T-helper 2 cell treated with Interferon-gamma antibody and Interleukin-4, amounts not matched to agents 5 μg/mL and 100 μg/mL, for 36 hours (primary cell): ENCODE results near the gene TMEM53.

Experiments
- DNase-seq: peaks from one replicate; pipeline ENCODE4 v3.0.0; 2021; ENCODE audit warnings: low spot score
- H3K27ac Mint-ChIP-seq: one replicate; pipeline ENCODE4 v1.8.0; 2021; ENCODE audit warnings: mild to moderate bottlenecking, mixed read lengths
- H3K27me3 Mint-ChIP-seq: one replicate; pipeline ENCODE4 v1.8.0; 2021; ENCODE audit warnings: low read depth, mixed read lengths
- H3K36me3 Mint-ChIP-seq: one replicate; pipeline ENCODE4 v1.8.0; 2021; ENCODE audit warnings: low read depth, mixed read lengths
- H3K4me1 Mint-ChIP-seq: one replicate; pipeline ENCODE4 v1.8.0; 2021; ENCODE audit warnings: low read depth, mixed read lengths
- H3K4me3 Mint-ChIP-seq: one replicate; pipeline ENCODE4 v1.8.0; 2022; ENCODE audit warnings: mild to moderate bottlenecking, moderate library complexity, mixed read lengths
- H3K9me3 Mint-ChIP-seq: one replicate; pipeline ENCODE4 v1.8.0; 2021; ENCODE audit warnings: mixed read lengths

The TMEM53 gene

DNA sequence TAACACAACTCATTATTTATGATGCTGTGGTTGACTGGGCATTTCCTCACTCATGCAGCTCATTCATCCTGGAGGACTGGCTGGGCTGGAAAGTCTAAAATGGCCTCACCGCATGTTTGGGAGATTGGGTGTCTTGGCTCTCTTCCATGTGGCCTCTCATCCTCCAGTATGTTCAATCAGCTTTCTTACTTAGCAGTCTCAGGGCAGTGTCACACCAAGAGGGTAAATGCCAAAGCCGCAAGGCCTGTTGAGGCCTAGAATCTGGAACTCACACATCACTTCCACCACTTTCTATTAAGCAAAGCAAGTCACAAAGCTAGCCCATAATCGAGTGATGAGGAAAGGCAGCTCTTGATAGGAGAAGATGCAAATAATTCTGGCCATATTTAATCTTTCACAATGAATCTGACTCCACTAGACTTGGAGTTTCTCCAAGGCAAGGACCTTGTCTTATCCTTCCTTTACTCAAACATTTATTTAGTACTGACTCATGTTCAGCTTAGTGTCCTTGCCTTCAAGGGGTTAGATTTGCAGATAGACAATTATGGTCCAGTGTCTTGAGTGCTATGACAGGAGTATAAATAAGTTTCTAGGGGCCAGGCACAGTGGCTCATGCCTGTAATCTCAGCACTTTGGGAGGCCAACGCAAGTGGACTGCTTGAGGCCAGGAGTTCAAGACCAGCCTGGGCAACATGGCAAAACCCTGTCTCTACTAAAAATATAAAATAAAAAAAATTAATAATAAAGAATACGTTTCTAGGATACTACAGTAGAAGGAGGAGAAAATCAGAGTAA is 45.1 kb downstream of the TMEM53 start:
- Mint-ChIP-seq H3K27ac (no peak overlapping the region), H3K27me3 (no peaks in the 10 kb centered on the region), H3K4me1 (peaks cover 20% of the 10 kb centered on the region), H3K4me3 (no peak overlapping the region), H3K36me3 (peaks cover 12% of the 10 kb centered on the region), H3K9me3 (peaks cover 8% of the 10 kb centered on the region)
- DNase-seq: no peak

GRCh38 chr1:44625348-44625747 is 48.9 kb downstream of the TMEM53 start:
- Mint-ChIP-seq H3K27me3 (no peaks in the 10 kb centered on the region), H3K9me3 (peaks cover under 1% of the 10 kb centered on the region), H3K4me3 (no peak overlapping the region), H3K36me3 (peaks cover under 1% of the 10 kb centered on the region), H3K27ac (no peak overlapping the region), H3K4me1 (peaks cover under 1% of the 10 kb centered on the region)
- DNase-seq: no peak

DNA sequence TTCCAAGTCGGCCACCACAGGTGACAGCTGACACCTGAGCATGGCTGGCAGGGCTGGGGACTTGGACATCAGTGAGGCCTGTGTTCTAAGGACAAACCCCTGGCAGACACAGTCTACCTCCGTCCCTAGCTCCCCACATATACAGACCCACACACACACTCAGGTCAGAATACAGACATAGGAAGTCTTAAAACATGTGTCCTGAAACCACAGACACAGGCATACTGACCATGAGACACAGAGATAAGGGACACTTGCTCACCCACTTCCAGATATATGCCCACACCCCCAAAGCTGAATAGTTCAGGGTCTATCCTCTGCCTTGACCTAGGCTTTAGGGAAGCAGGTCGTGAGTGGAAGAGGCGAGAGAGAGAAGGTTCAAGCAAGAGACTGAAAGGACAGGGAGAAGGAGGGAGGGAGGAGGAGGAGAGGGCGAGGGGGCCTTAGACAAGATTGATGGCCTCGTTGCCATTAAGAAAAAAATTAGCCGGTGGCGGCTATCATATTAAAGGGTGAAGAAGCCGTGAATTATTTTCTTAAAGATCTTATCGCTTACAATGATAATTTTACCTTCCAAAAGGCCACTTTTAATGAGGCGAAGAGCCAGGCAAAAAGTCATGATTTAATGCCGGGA is 49.9 kb downstream of the TMEM53 start:
- Mint-ChIP-seq H3K4me3 (no peak overlapping the region), H3K4me1 (no peaks in the 10 kb centered on the region), H3K9me3 (no peaks in the 10 kb centered on the region), H3K27me3 (no peaks in the 10 kb centered on the region), H3K27ac (no peak overlapping the region), H3K36me3 (no peaks in the 10 kb centered on the region)
- no peak for DNase-seq

- Mint-ChIP-seq H3K27me3 (peaks cover 4% of the 10 kb centered on the region), H3K4me3 (no peak overlapping the region), H3K9me3 (no peaks in the 10 kb centered on the region), H3K27ac (no peak overlapping the region), H3K4me1 (no peaks in the 10 kb centered on the region), H3K36me3 (no peaks in the 10 kb centered on the region)
- DNase-seq: no peak
Observed at GRCh38 chr1:44621841-44622286, 52.4 kb downstream of the TMEM53 start.

GRCh38 chr1:44620072-44620471 is 54.2 kb downstream of the TMEM53 start:
- Mint-ChIP-seq H3K4me1 (no peaks in the 10 kb centered on the region), H3K27me3 (peaks cover 4% of the 10 kb centered on the region), H3K4me3 (no peak overlapping the region), H3K9me3 (no peaks in the 10 kb centered on the region), H3K36me3 (no peaks in the 10 kb centered on the region), H3K27ac (no peak overlapping the region)
- no peak for DNase-seq

DNA sequence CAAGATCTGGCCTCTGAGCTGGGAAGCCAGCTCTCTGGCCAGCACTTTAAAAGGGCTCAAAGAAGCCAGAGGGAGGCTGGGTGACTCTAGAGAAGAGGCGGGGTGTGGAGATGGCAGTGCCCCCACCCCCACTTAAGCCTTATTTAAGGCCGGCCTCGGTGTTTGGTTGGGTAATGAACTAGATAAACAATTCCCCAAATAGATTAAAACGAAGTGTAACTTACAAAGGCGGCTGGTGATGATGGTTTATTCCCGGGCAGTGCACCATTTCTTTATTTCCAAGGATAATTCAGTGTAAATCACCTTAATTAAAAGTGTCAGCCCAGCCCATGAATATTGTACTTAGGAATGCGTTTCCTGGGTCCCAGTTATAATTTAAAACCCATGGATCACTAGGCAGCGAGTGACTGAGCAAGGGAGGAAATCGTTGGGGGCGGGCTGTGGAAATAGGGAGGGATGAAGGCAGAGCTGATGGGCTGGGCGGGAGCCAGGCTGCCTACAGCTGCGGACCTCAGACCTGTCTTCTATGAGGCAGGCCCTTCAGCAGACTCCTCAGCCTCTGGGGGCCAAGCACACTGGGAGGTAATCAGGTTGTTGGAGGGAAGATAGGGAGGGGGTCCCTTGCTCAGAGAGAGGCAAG is 54.9 kb downstream of the TMEM53 start:
- no peaks in the 10 kb centered on the region for H3K4me1 Mint-ChIP-seq
- H3K36me3 Mint-ChIP-seq: no peaks in the 10 kb centered on the region
- no peak overlapping the region for H3K4me3 Mint-ChIP-seq
- H3K27ac Mint-ChIP-seq: no peak overlapping the region
- H3K27me3 Mint-ChIP-seq: peaks cover 4% of the 10 kb centered on the region
- DNase-seq: no peak
- H3K9me3 Mint-ChIP-seq: no peaks in the 10 kb centered on the region

- Mint-ChIP-seq H3K4me1 (no peaks in the 10 kb centered on the region), H3K27ac (no peak overlapping the region), H3K27me3 (peaks cover 4% of the 10 kb centered on the region), H3K4me3 (no peak overlapping the region), H3K9me3 (no peaks in the 10 kb centered on the region), H3K36me3 (no peaks in the 10 kb centered on the region)
- DNase-seq: no peak
Observed at GRCh38 chr1:44617703-44618029, 56.6 kb downstream of the TMEM53 start.

DNA sequence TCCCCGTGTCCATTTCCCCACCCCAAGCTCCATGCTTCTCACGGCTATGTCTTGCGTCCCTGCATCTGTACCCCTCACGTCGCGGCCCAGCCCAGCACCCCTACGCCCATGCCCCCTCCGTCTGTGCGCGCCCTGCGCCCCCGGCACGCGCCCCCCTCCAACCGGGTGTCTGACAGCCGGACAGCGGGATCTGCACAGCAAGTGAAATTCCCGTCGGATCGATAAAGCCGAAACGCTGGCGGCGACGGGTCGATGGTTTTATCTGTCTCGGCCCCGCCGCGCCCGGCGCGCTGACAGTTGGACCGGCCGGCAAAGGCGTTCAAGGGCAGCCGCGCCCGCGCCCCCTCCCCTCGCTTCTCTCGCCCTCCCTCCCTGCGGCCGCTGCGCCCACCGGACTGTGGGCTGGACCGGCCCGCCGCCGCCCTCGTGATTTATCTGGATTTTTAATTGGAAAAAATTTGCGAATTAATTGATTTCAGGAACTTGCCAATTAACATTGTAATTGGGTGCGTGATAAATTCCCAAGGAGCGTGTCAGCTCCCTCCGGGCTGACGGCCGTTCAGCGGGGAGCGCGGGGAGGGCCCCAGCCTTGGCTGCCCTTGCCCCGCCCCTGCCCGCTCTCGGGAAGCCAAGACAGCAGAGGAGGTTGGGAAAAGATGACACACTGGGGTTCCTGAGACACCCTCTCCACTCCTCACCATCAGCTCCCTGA is 57.1 kb downstream of the TMEM53 start:
- no peaks in the 10 kb centered on the region for H3K4me1 Mint-ChIP-seq
- no peaks in the 10 kb centered on the region for H3K9me3 Mint-ChIP-seq
- no peak overlapping the region for H3K4me3 Mint-ChIP-seq
- no peaks in the 10 kb centered on the region for H3K36me3 Mint-ChIP-seq
- H3K27me3 Mint-ChIP-seq: peaks cover 4% of the 10 kb centered on the region
- DNase-seq: no peak
- no peak overlapping the region for H3K27ac Mint-ChIP-seq

GRCh38 chr1:44616284-44616990 is 57.8 kb downstream of the TMEM53 start:
- no peak for DNase-seq
- Mint-ChIP-seq H3K4me1 (no peaks in the 10 kb centered on the region), H3K9me3 (no peaks in the 10 kb centered on the region), H3K36me3 (no peaks in the 10 kb centered on the region), H3K27ac (no peak overlapping the region), H3K4me3 (no peak overlapping the region), H3K27me3 (peaks cover 4% of the 10 kb centered on the region)

- Mint-ChIP-seq H3K4me3 (no peak overlapping the region), H3K4me1 (no peaks in the 10 kb centered on the region), H3K27ac (no peak overlapping the region), H3K36me3 (no peaks in the 10 kb centered on the region), H3K27me3 (peaks cover 4% of the 10 kb centered on the region), H3K9me3 (no peaks in the 10 kb centered on the region)
- no peak for DNase-seq
Observed at GRCh38 chr1:44613941-44614340, 60.3 kb downstream of the TMEM53 start.

- no peak overlapping the region for H3K4me3 Mint-ChIP-seq
- H3K9me3 Mint-ChIP-seq: no peaks in the 10 kb centered on the region
- no peaks in the 10 kb centered on the region for H3K27me3 Mint-ChIP-seq
- DNase-seq: no peak
- H3K4me1 Mint-ChIP-seq: no peaks in the 10 kb centered on the region
- no peaks in the 10 kb centered on the region for H3K36me3 Mint-ChIP-seq
- no peak overlapping the region for H3K27ac Mint-ChIP-seq
Observed at GRCh38 chr1:44611866-44612265, 62.4 kb downstream of the TMEM53 start.

GRCh38 chr1:44611419-44611818 is 62.9 kb downstream of the TMEM53 start:
- DNase-seq: no peak
- Mint-ChIP-seq H3K27me3 (no peaks in the 10 kb centered on the region), H3K27ac (no peak overlapping the region), H3K36me3 (no peaks in the 10 kb centered on the region), H3K4me1 (no peaks in the 10 kb centered on the region), H3K9me3 (no peaks in the 10 kb centered on the region), H3K4me3 (no peak overlapping the region)

DNA sequence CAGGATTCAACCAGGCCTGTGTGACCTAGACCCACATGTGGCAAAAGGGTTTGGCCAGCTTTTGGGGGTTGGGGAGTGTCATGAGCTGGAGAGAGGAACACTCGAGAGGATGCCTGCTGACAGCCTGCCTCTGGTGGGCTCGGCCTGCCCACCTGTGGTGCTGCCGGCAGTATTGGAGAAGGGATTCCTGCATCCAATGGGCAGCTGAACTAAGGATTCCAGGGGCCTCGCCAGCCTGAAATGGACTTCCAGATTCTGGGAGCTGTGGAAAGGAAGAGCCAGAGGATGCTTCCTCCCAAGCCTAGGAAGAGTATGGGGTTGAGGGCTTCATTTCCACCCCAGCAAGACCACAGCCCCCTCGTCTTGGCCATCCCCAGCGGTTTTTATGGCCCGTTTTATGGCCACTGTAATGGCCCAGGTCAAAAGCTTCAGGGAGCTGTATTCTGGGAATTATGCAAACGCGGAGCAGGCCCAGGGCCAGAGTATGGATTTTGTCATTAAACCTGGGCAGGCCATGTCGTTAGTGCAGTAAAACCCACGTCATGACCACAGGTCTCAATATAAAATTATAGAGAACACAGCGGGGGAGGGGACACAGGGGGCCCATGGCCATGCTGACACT is 63.6 kb downstream of the TMEM53 start:
- no peak for DNase-seq
- H3K9me3 Mint-ChIP-seq: no peaks in the 10 kb centered on the region

More for the DNA sequence above, 63.6 kb downstream of the TMEM53 start:
- no peaks in the 10 kb centered on the region for H3K4me1 Mint-ChIP-seq
- no peaks in the 10 kb centered on the region for H3K36me3 Mint-ChIP-seq
- no peaks in the 10 kb centered on the region for H3K27me3 Mint-ChIP-seq
- H3K27ac Mint-ChIP-seq: no peak overlapping the region
- H3K4me3 Mint-ChIP-seq: no peak overlapping the region
